HepG2 (cell line): ENCODE measurements around the gene INPP5E. TPM values are rescaled to one million over a fixed set of nuclear protein-coding genes. Genes with fewer than 3 reads are reported as not detected.

Experiments used
- AHR ChIP-seq: IDR thresholded peaks from 2 replicates; pipeline ENCODE4 v1.6.1; 2018; ENCODE audit warnings: missing genetic modification reagents, missing compliant biosample characterization
- BORCS8-MEF2B ChIP-seq: sonication (generic); formaldehyde crosslinking; IDR thresholded peaks from 2 replicates; pipeline ENCODE4 v1.8.0; 2022; ENCODE audit warnings: mild to moderate bottlenecking, missing genetic modification reagents
- CENPT ChIP-seq: sonication (generic); formaldehyde crosslinking; IDR thresholded peaks from 2 replicates; pipeline ENCODE4 v1.8.0; 2022; ENCODE audit warnings: low read depth, mild to moderate bottlenecking, moderate library complexity, missing genetic modification reagents
- ELF4 ChIP-seq: sonication (generic); formaldehyde crosslinking; IDR thresholded peaks from 2 replicates; pipeline ENCODE4 v1.5.0; 2020; ENCODE audit warnings: missing genetic modification reagents, mild to moderate bottlenecking, moderate library complexity, borderline replicate concordance
- HDAC6 ChIP-seq: fragments of 200-600 bp; sonication (generic); IDR thresholded peaks from 2 replicates; pipeline ENCODE4 v1.7.0; 2017; ENCODE audit warnings: mild to moderate bottlenecking, antibody characterized with exemption, low read length, low read depth
- HNF4A ChIP-seq: sonication (generic); formaldehyde crosslinking; IDR thresholded peaks from 2 replicates; pipeline ENCODE4 v1.4.0; 2020; ENCODE audit warnings: missing genetic modification reagents
- HNF4G ChIP-seq, 2 experiments: sonication (generic) in 1 of 2; formaldehyde crosslinking in 1 of 2; IDR thresholded peaks; 2 replicates each; pipeline versions ENCODE4 v1.4.0 to v1.6.1; 2011 to 2020; ENCODE audit warnings: borderline replicate concordance in 2 of 2, low read depth in 2 of 2, mild to moderate bottlenecking in 2 of 2, low read length in 1 of 2, missing genetic modification reagents in 1 of 2, moderate library complexity in 1 of 2
- PCBP2 ChIP-seq: fragments of 200-400 bp; formaldehyde crosslinking; optimal IDR thresholded peaks from 2 replicates; pipeline ENCODE3; 2018; ENCODE audit warnings: low read length, low read depth; ENCODE audit not compliant: poor library complexity, severe bottlenecking
- POLR2G ChIP-seq: fragments of 200-400 bp; formaldehyde crosslinking; IDR thresholded peaks from 2 replicates; pipeline ENCODE4 v1.6.1; 2018; ENCODE audit warnings: mild to moderate bottlenecking, low read depth, low read length, moderate library complexity
- RAD21 ChIP-seq: fragments of 450-650 bp; formaldehyde crosslinking; IDR thresholded peaks from 2 replicates; pipeline ENCODE4 v1.5.0; 2020; ENCODE audit warnings: mild to moderate bottlenecking
- REL ChIP-seq: sonication (generic); formaldehyde crosslinking; conservative IDR thresholded peaks from 2 replicates; pipeline ENCODE4 v1.8.0; 2022; ENCODE audit warnings: mild to moderate bottlenecking, missing genetic modification reagents, moderate library complexity
- RFX1 ChIP-seq: fragments of 450-650 bp; IDR thresholded peaks from 2 replicates; pipeline ENCODE4 v1.6.1; 2017
- RFXAP ChIP-seq: sonication (generic); formaldehyde crosslinking; IDR thresholded peaks from 2 replicates; pipeline ENCODE4 v1.4.0; 2020; ENCODE audit warnings: missing genetic modification reagents, borderline replicate concordance
- SAFB2 ChIP-seq: sonication (generic); formaldehyde crosslinking; IDR thresholded peaks from 2 replicates; pipeline ENCODE4 v1.5.1; 2020; ENCODE audit warnings: missing genetic modification reagents, low read depth, mild to moderate bottlenecking, borderline replicate concordance
- SSRP1 ChIP-seq: IDR thresholded peaks from 2 replicates; pipeline ENCODE4 v1.6.1; 2016; ENCODE audit warnings: control low read depth
- TBX2 ChIP-seq: sonication (generic); formaldehyde crosslinking; IDR thresholded peaks from 2 replicates; pipeline ENCODE4 v1.5.0; 2020; ENCODE audit warnings: missing genetic modification reagents, mild to moderate bottlenecking, borderline replicate concordance
- TCF7 ChIP-seq: sonication (generic); IDR thresholded peaks from 2 replicates; pipeline ENCODE4 v1.6.1; 2016; ENCODE audit warnings: antibody characterized with exemption, low read depth
- WIZ ChIP-seq: sonication (generic); formaldehyde crosslinking; IDR thresholded peaks from 2 replicates; pipeline ENCODE4 v1.5.1; 2020; ENCODE audit warnings: mild to moderate bottlenecking, missing genetic modification reagents
- ZNF20 ChIP-seq: sonication (generic); formaldehyde crosslinking; IDR thresholded peaks from 2 replicates; pipeline ENCODE4 v1.4.0; 2020; ENCODE audit warnings: mild to moderate bottlenecking, moderate library complexity, missing genetic modification reagents
- ZNF557 ChIP-seq: sonication (generic); formaldehyde crosslinking; IDR thresholded peaks from 2 replicates; pipeline ENCODE4 v1.4.0; 2020; ENCODE audit warnings: missing genetic modification reagents
- polyA plus RNA-seq, 8 experiments: library from polyadenylated mRNA; depleted of rRNA in 3 of 8; stranded (reverse) in 7 of 8; unstranded in 1 of 8; fragments of >200 nt; fragmentation: Illumina TruSeq in 4 of 8; extraction: Trizol in 4 of 8; gene quantifications; 2 replicates each; pipeline versions ENCODE4 v1.2.1 to v1.2.3, GENCODE V29; 2011 to 2016; ENCODE audit warnings: low read depth in 4 of 8, missing spikeins in 1 of 8, mixed read lengths in 1 of 8; ENCODE audit not compliant: insufficient read depth in 1 of 8
- total RNA-seq, 5 experiments: library from RNA; depleted of rRNA; stranded (reverse); fragments of >200 nt; fragmentation: Illumina TruSeq; extraction: Trizol; gene quantifications; 2 replicates each; pipeline ENCODE4 v1.2.3, GENCODE V29; 2016; ENCODE audit warnings: low read depth in 1 of 5
- TF ChIP-seq, protein P1 (sequence below): sonication (generic); formaldehyde crosslinking; IDR thresholded peaks from 2 replicates; pipeline ENCODE4 v1.4.0; 2020; ENCODE audit warnings: missing genetic modification reagents
- TF ChIP-seq, protein P2 (sequence below): sonication (generic); formaldehyde crosslinking; IDR thresholded peaks from 2 replicates; pipeline ENCODE4 v1.8.0; 2022; ENCODE audit warnings: mild to moderate bottlenecking, missing genetic modification reagents
- TF ChIP-seq, protein P3 (sequence below): sonication (generic); formaldehyde crosslinking; IDR thresholded peaks from 2 replicates; pipeline ENCODE4 v1.4.0; 2020; ENCODE audit warnings: missing genetic modification reagents, mild to moderate bottlenecking, borderline replicate concordance

Gene INPP5E
- total and polyA plus RNA-seq, 2 of the 13 experiments (the other 11 are each of a cell fraction or from before 2014, with no cell fraction given), result 5.5 TPM

DNA sequence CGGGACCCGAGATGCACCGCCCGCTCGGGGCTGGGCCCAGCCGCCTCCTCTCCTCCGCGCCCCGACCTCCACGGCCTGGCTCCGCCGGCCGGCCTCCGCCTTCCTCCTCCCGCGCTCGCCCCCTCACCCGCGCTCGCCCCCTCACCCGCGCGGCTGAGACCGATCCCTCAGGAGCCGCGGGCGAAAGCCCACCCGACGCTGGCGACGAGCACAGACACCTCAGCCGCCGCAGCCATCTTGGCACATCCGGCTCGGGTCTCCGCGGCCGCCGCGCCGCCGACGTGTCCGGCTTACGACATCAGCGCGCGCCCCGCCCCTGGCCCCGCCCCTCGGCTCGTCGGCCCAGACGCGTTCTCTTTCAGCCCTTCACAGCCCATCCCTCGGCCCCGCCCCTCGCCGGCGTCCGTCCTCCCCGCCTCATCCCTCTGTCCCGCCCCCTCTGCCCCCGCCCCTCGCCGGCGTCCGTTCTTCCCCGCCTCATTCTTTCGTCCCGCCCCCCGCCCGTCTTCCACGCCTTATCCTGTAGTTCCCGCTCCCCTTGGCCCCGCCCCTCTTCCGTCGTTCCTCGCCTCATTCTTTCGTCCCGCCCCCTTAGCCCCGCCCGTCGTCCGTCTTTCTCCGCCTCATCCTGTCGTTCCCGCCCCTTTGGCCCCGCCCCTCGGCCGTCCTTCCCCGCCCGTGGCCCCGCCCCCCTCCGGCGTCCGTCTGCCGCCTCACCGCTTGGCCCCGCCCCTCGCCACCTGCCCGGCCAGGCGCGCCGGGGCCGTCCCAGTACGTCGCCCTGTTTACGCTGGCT, 43.3 kb upstream of the INPP5E start, which contains the start of gene SEC16A (continued):
- TF ChIP-seq, protein P1, sequence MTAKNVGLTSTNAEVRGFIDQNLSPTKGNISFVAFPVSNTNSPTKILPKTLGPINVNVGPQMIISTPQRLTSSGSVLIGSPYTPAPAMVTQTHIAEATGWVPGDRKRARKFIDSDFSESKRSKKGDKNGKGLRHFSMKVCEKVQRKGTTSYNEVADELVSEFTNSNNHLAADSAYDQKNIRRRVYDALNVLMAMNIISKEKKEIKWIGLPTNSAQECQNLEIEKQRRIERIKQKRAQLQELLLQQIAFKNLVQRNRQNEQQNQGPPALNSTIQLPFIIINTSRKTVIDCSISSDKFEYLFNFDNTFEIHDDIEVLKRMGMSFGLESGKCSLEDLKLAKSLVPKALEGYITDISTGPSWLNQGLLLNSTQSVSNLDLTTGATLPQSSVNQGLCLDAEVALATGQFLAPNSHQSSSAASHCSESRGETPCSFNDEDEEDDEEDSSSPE (CRISPR knock-in tag), result 0 out of 2 replicates have a peak, but pooled peaks have one; percentile 22
- TF ChIP-seq AHR (CRISPR knock-in tag) (no peak; the same call in 1 of the 2 replicates), RFXAP (CRISPR knock-in tag) (no peak), HDAC6 (no peak), ZNF20 (no peak), TCF7 (no peak), SAFB2 (CRISPR knock-in tag) (no peak; the same call in 1 of the 2 replicates), ZNF557 (no peak), HNF4A (CRISPR knock-in tag) (no peak), CENPT (CRISPR knock-in tag) (no peak), SSRP1 (CRISPR knock-in tag) (no peak), REL (CRISPR knock-in tag) (no peak), PCBP2 (no peak), TBX2 (peak; percentile 33; the same call in 1 of the 2 replicates), WIZ (CRISPR knock-in tag) (no peak), POLR2G (peak; percentile 58), HNF4G (IDR thresholded peaks at IDR 0.05; ENCODE audit: borderline replicate concordance, low read depth, low read length) (no peak), HNF4G (CRISPR knock-in tag; IDR thresholded peaks at IDR 0.05; ENCODE audit: borderline replicate concordance, low read depth) (no peak), RAD21 (CRISPR knock-in tag) (peak; percentile 65), BORCS8-MEF2B (CRISPR knock-in tag) (peak; percentile 78), ELF4 (CRISPR knock-in tag) (no peak), RFX1 (no peak)
- TF ChIP-seq, protein P2, sequence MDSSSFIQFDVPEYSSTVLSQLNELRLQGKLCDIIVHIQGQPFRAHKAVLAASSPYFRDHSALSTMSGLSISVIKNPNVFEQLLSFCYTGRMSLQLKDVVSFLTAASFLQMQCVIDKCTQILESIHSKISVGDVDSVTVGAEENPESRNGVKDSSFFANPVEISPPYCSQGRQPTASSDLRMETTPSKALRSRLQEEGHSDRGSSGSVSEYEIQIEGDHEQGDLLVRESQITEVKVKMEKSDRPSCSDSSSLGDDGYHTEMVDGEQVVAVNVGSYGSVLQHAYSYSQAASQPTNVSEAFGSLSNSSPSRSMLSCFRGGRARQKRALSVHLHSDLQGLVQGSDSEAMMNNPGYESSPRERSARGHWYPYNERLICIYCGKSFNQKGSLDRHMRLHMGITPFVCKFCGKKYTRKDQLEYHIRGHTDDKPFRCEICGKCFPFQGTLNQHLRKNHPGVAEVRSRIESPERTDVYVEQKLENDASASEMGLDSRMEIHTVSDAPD (CRISPR knock-in tag), result no peak
- TF ChIP-seq, protein P3, sequence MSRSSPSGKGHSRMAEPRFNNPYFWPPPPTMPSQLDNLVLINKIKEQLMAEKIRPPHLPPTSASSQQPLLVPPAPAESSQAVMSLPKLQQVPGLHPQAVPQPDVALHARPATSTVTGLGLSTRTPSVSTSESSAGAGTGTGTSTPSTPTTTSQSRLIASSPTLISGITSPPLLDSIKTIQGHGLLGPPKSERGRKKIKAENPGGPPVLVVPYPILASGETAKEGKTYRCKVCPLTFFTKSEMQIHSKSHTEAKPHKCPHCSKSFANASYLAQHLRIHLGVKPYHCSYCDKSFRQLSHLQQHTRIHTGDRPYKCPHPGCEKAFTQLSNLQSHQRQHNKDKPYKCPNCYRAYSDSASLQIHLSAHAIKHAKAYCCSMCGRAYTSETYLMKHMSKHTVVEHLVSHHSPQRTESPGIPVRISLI (CRISPR knock-in tag), result no peak
